ENCODE data around the gene ADGRA1.

- TF ChIP-seq CTCF (IDR thresholded peaks at IDR 0.05) (no peak), POLR2A (IDR thresholded peaks at IDR 0.05) (no peak)
Measured at GRCh38 chr10:133117688-133118071, 30.0 kb downstream of the ADGRA1 start.
